Effector memory CD4-positive, alpha-beta T cell (primary cell): ENCODE measurements around the gene MTHFD1L.

Experiments
- DNase-seq, 3 donors: peaks; one replicate each; pipeline ENCODE4 v3.0.0-alpha.2; 2020
- H3K27ac ChIP-seq: 2 replicates; pipeline ENCODE4 v1.7.0; 2013; ENCODE audit warnings: mild to moderate bottlenecking, low read length, moderate library complexity; ENCODE audit not compliant: insufficient read depth, poor library complexity, severe bottlenecking
- H3K27me3 ChIP-seq: replicated peaks from 2 replicates; pipeline ENCODE4 v1.7.0; 2013; ENCODE audit warnings: mild to moderate bottlenecking, low read length; ENCODE audit not compliant: insufficient read depth, control insufficient read depth, poor library complexity, severe bottlenecking
- H3K36me3 ChIP-seq: 2 replicates; pipeline ENCODE4 v1.7.0; 2013; ENCODE audit warnings: mild to moderate bottlenecking, low read length, moderate library complexity; ENCODE audit not compliant: control insufficient read depth, insufficient read depth
- H3K4me1 ChIP-seq: 2 replicates; pipeline ENCODE4 v1.7.0; 2013; ENCODE audit warnings: low read length, mild to moderate bottlenecking; ENCODE audit not compliant: control insufficient read depth, insufficient read depth, poor library complexity, severe bottlenecking
- H3K4me3 ChIP-seq: 2 replicates; pipeline ENCODE4 v1.7.0; 2013; ENCODE audit warnings: low read length, low read depth, mild to moderate bottlenecking; ENCODE audit not compliant: insufficient read depth, poor library complexity, severe bottlenecking
- H3K9me3 ChIP-seq: 2 replicates; pipeline ENCODE4 v1.7.0; 2013; ENCODE audit warnings: mild to moderate bottlenecking, low read length, moderate library complexity; ENCODE audit not compliant: control insufficient read depth

The MTHFD1L gene

GRCh38 chr6:151136141-151136755 is 270.7 kb downstream of the MTHFD1L start:
- no peak for DNase-seq
- Histone ChIP-seq H3K36me3 (no peaks in the 10 kb centered on the region), H3K27ac (no peak overlapping the region), H3K27me3 (no peaks in the 10 kb centered on the region), H3K4me1 (no peaks in the 10 kb centered on the region), H3K9me3 (no peaks in the 10 kb centered on the region), H3K4me3 (no peak overlapping the region)

GRCh38 chr6:151137542-151137941 is 272.0 kb downstream of the MTHFD1L start:
- no peak for DNase-seq
- H3K9me3 ChIP-seq: no peaks in the 10 kb centered on the region
- no peaks in the 10 kb centered on the region for H3K27me3 ChIP-seq
- no peak overlapping the region for H3K27ac ChIP-seq
- no peaks in the 10 kb centered on the region for H3K4me1 ChIP-seq
- no peaks in the 10 kb centered on the region for H3K36me3 ChIP-seq
- H3K4me3 ChIP-seq: no peak overlapping the region

GRCh38 chr6:151139524-151139923 is 274.0 kb downstream of the MTHFD1L start:
- no peaks in the 10 kb centered on the region for H3K9me3 ChIP-seq
- no peaks in the 10 kb centered on the region for H3K36me3 ChIP-seq
- no peak for DNase-seq
- no peak overlapping the region for H3K4me3 ChIP-seq
- no peaks in the 10 kb centered on the region for H3K27me3 ChIP-seq
- H3K27ac ChIP-seq: no peak overlapping the region
- no peaks in the 10 kb centered on the region for H3K4me1 ChIP-seq

GRCh38 chr6:151140767-151141166 is 275.3 kb downstream of the MTHFD1L start:
- H3K9me3 ChIP-seq: no peaks in the 10 kb centered on the region
- H3K4me1 ChIP-seq: no peaks in the 10 kb centered on the region
- H3K27me3 ChIP-seq: no peaks in the 10 kb centered on the region
- H3K36me3 ChIP-seq: no peaks in the 10 kb centered on the region
- no peak overlapping the region for H3K27ac ChIP-seq
- no peak overlapping the region for H3K4me3 ChIP-seq
- DNase-seq: no peak

GRCh38 chr6:151141685-151142084 is 276.2 kb downstream of the MTHFD1L start:
- H3K36me3 ChIP-seq: no peaks in the 10 kb centered on the region
- no peaks in the 10 kb centered on the region for H3K9me3 ChIP-seq
- H3K4me3 ChIP-seq: no peak overlapping the region
- no peak for DNase-seq
- no peak overlapping the region for H3K27ac ChIP-seq
- no peaks in the 10 kb centered on the region for H3K4me1 ChIP-seq
- H3K27me3 ChIP-seq: no peaks in the 10 kb centered on the region

GRCh38 chr6:151142676-151143075 is 277.2 kb downstream of the MTHFD1L start:
- no peaks in the 10 kb centered on the region for H3K9me3 ChIP-seq
- no peaks in the 10 kb centered on the region for H3K27me3 ChIP-seq
- no peaks in the 10 kb centered on the region for H3K4me1 ChIP-seq
- H3K27ac ChIP-seq: no peak overlapping the region
- H3K4me3 ChIP-seq: no peak overlapping the region
- DNase-seq: no peak
- H3K36me3 ChIP-seq: no peaks in the 10 kb centered on the region

- Histone ChIP-seq H3K9me3 (no peaks in the 10 kb centered on the region), H3K36me3 (no peaks in the 10 kb centered on the region), H3K27ac (no peak overlapping the region), H3K27me3 (no peaks in the 10 kb centered on the region), H3K4me1 (no peaks in the 10 kb centered on the region), H3K4me3 (no peak overlapping the region)
- no peak for DNase-seq
Measured at GRCh38 chr6:151143337-151143736, 277.8 kb downstream of the MTHFD1L start.

- DNase-seq: no peak
- Histone ChIP-seq H3K4me1 (no peaks in the 10 kb centered on the region), H3K27ac (no peak overlapping the region), H3K36me3 (no peaks in the 10 kb centered on the region), H3K4me3 (no peak overlapping the region), H3K27me3 (no peaks in the 10 kb centered on the region), H3K9me3 (no peaks in the 10 kb centered on the region)
Measured at GRCh38 chr6:151143806-151144205, 278.3 kb downstream of the MTHFD1L start.

GRCh38 chr6:151147118-151147832 is 281.8 kb downstream of the MTHFD1L start:
- Histone ChIP-seq H3K4me3 (no peak overlapping the region), H3K27me3 (no peaks in the 10 kb centered on the region), H3K36me3 (no peaks in the 10 kb centered on the region), H3K27ac (no peak overlapping the region), H3K4me1 (no peaks in the 10 kb centered on the region), H3K9me3 (no peaks in the 10 kb centered on the region)
- DNase-seq: no peak

GRCh38 chr6:151148111-151148510 is 282.6 kb downstream of the MTHFD1L start:
- Histone ChIP-seq H3K36me3 (no peaks in the 10 kb centered on the region), H3K4me1 (no peaks in the 10 kb centered on the region)
- no peak for DNase-seq

More at GRCh38 chr6:151148111-151148510, 282.6 kb downstream of the MTHFD1L start:
- Histone ChIP-seq H3K9me3 (no peaks in the 10 kb centered on the region), H3K27me3 (no peaks in the 10 kb centered on the region), H3K27ac (no peak overlapping the region), H3K4me3 (no peak overlapping the region)
